ENCODE results near the gene BMPER.
A peak's percentile ranks its signal among the peaks of the same experiment; 100 is the strongest.

The BMPER gene

GRCh38 chr7:33901199-33901598 lies 4.1 kb upstream of the BMPER start:
- no peak for DNase-seq (ENCODE audit: low read depth)
- no peak for TF ChIP-seq CTCF (IDR thresholded peaks at IDR 0.05; ENCODE audit: insufficient read depth, low read depth, low read length, missing control alignments)

GRCh38 chr7:33901847-33902246 lies 3.5 kb upstream of the BMPER start:
- no peak for TF ChIP-seq CTCF (IDR thresholded peaks at IDR 0.05; ENCODE audit: insufficient read depth, low read depth, low read length, missing control alignments)
- DNase-seq (ENCODE audit: low read depth), result no peak
- no peak overlapping the region for H3K4me3 ChIP-seq (ENCODE audit: low read length)

More at GRCh38 chr7:33901199-33901598, 4.1 kb upstream of the BMPER start:
- H3K4me3 ChIP-seq (ENCODE audit: low read length), result no peak overlapping the region

- H3K4me3 ChIP-seq (ENCODE audit: low read length), result no peak overlapping the region
- DNase-seq (ENCODE audit: low read depth), result no peak
- TF ChIP-seq CTCF (IDR thresholded peaks at IDR 0.05; ENCODE audit: insufficient read depth, low read depth, low read length, missing control alignments), result no peak
Measured at GRCh38 chr7:33902746-33903145, 2.6 kb upstream of the BMPER start.

- peak; percentile 47 for DNase-seq (ENCODE audit: low read depth)
- no peak for TF ChIP-seq CTCF (IDR thresholded peaks at IDR 0.05; ENCODE audit: insufficient read depth, low read depth, low read length, missing control alignments)
- peak overlapping the region; percentile 47 for H3K4me3 ChIP-seq (ENCODE audit: low read length)
Measured at GRCh38 chr7:33903791-33904680, 1.3 kb upstream of the BMPER start.

- DNase-seq (ENCODE audit: low read depth), result peak; percentile 52
- TF ChIP-seq CTCF (IDR thresholded peaks at IDR 0.05; ENCODE audit: insufficient read depth, low read depth, low read length, missing control alignments), result no peak
- H3K4me3 ChIP-seq (ENCODE audit: low read length), result peak overlapping the region; percentile 47
Measured at GRCh38 chr7:33904681-33905388, 504 bp upstream of the BMPER start.

GRCh38 chr7:33906697-33907096 lies 1.4 kb downstream of the BMPER start:
- TF ChIP-seq CTCF (IDR thresholded peaks at IDR 0.05; ENCODE audit: insufficient read depth, low read depth, low read length, missing control alignments), result no peak
- DNase-seq (ENCODE audit: low read depth), result no peak
- no peak overlapping the region for H3K4me3 ChIP-seq (ENCODE audit: low read length)
